Keratinocyte (primary cell): Measurements from ENCODE around the gene CYTH2. TPM values are rescaled to one million over a fixed set of nuclear protein-coding genes. Genes with fewer than 3 reads are reported as not detected.

ENCODE experiments used
- DNase-seq: peaks from one replicate; pipeline ENCODE4 v3.0.0-alpha.2; 2011; ENCODE audit warnings: low read depth, missing footprints, low spot score
- FAIRE-seq: peaks from 2 replicates; lab custom pipeline; 2011; peaks lifted over from hg19 to GRCh38; lab: Jason Lieb, UNC
- H2AFZ ChIP-seq: 2 replicates; pipeline ENCODE4 v1.6.0; 2012; ENCODE audit warnings: low read length, control low read depth, inconsistent platforms; ENCODE audit not compliant: control insufficient read depth
- H3K27ac ChIP-seq: 2 replicates; pipeline ENCODE4 v1.5.1; 2011; ENCODE audit warnings: low read length; ENCODE audit not compliant: control insufficient read depth, insufficient read depth
- H3K27me3 ChIP-seq: 3 replicates; pipeline ENCODE4 v1.6.0; 2011; ENCODE audit warnings: low read length; ENCODE audit not compliant: control insufficient read depth, insufficient read depth; ENCODE audit errors: extremely low read depth
- H3K36me3 ChIP-seq, 2 experiments: 2 replicates in 1 of 2; 3 replicates in 1 of 2; pipeline ENCODE4 v1.5.1; 2011; ENCODE audit warnings: low read length in 2 of 2, mild to moderate bottlenecking in 1 of 2; ENCODE audit not compliant: control insufficient read depth in 2 of 2, insufficient read depth in 2 of 2; ENCODE audit errors: extremely low read depth in 1 of 2
- H3K4me1 ChIP-seq: 3 replicates; pipeline ENCODE4 v1.5.1; 2011; ENCODE audit warnings: low read length; ENCODE audit not compliant: control insufficient read depth, insufficient read depth; ENCODE audit errors: extremely low read depth
- H3K4me2 ChIP-seq: 3 replicates; pipeline ENCODE4 v1.6.0; 2011; ENCODE audit warnings: low read depth, low read length; ENCODE audit not compliant: control insufficient read depth, insufficient read depth; ENCODE audit errors: extremely low read depth
- H3K4me3 ChIP-seq, 3 experiments: fragments of 200-600 bp in 1 of 3; sonication (generic) in 1 of 3; 2 replicates in 2 of 3; 3 replicates in 1 of 3; pipeline ENCODE4 v1.5.1; 2011 to 2016; ENCODE audit warnings: low read length in 3 of 3, mild to moderate bottlenecking in 3 of 3, control low read depth in 2 of 3, inconsistent platforms in 1 of 3, low read depth in 1 of 3, mixed read lengths in 1 of 3, mixed run types in 1 of 3, moderate library complexity in 1 of 3; ENCODE audit not compliant: control insufficient read depth in 2 of 3, insufficient read depth in 2 of 3; ENCODE audit errors: extremely low read depth in 1 of 3
- H3K79me2 ChIP-seq: 2 replicates; pipeline ENCODE4 v1.6.0; 2012; ENCODE audit warnings: low read length; ENCODE audit not compliant: control insufficient read depth, insufficient read depth
- H3K9ac ChIP-seq: 3 replicates; pipeline ENCODE4 v1.6.0; 2011; ENCODE audit warnings: low read length; ENCODE audit not compliant: control insufficient read depth, insufficient read depth; ENCODE audit errors: extremely low read depth
- H3K9me1 ChIP-seq: 3 replicates; pipeline ENCODE4 v1.6.0; 2011; ENCODE audit warnings: low read length; ENCODE audit not compliant: control insufficient read depth, insufficient read depth; ENCODE audit errors: extremely low read depth
- H3K9me3 ChIP-seq: 2 replicates; pipeline ENCODE4 v1.5.1; 2012; ENCODE audit warnings: low read depth, low read length; ENCODE audit not compliant: control insufficient read depth
- H4K20me1 ChIP-seq: 3 replicates; pipeline ENCODE4 v1.6.0; 2011; ENCODE audit warnings: low read length; ENCODE audit not compliant: control insufficient read depth, insufficient read depth; ENCODE audit errors: extremely low read depth
- EZH2 ChIP-seq: IDR thresholded peaks from one replicate; pipeline ENCODE4 v1.6.1; 2012; ENCODE audit warnings: inconsistent platforms, mild to moderate bottlenecking, low read length, moderate library complexity
- dilution Hi-C: fragments of 300-500 bp; cut with MboI; formaldehyde crosslinking; loops from one replicate; pipeline ENCODE4 v1.7.0; 2020; ENCODE audit warnings: low sequenced_read_pairs; ENCODE audit not compliant: extremely low pct_ligation_motif_present
- polyA plus RNA-seq, 5 experiments: library from polyadenylated mRNA; depleted of rRNA in 3 of 5; stranded (reverse) in 3 of 5; stranded (forward) in 1 of 5; unstranded in 1 of 5; fragments of >200 nt; gene quantifications; 1 replicate in 1 of 5; 2 replicates in 3 of 5; 3 replicates in 1 of 5; pipeline versions ENCODE4 v1.2.1 to v1.2.3, GENCODE V29; 2011 to 2012; ENCODE audit warnings: missing spikeins in 2 of 5, low read depth in 1 of 5, low replicate concordance in 1 of 5
- TF ChIP-seq, protein P1 (sequence below), 3 experiments: IDR thresholded peaks in 1 of 3; conservative IDR thresholded peaks in 1 of 3; optimal IDR thresholded peaks in 1 of 3; 2 replicates in 2 of 3; 3 replicates in 1 of 3; pipeline versions ENCODE3 to v1.5.1; 2011; ENCODE audit warnings: low read length in 3 of 3, mild to moderate bottlenecking in 3 of 3, moderate library complexity in 2 of 3, control low read depth in 1 of 3, inconsistent platforms in 1 of 3; ENCODE audit not compliant: insufficient read depth in 2 of 3; ENCODE audit errors: extremely low read depth in 1 of 3

CYTH2 gene
- polyA plus RNA-seq, 1 donor (not counting 4 experiments of a cell fraction or from before 2014, with no cell fraction given): 27.0 TPM

DNA sequence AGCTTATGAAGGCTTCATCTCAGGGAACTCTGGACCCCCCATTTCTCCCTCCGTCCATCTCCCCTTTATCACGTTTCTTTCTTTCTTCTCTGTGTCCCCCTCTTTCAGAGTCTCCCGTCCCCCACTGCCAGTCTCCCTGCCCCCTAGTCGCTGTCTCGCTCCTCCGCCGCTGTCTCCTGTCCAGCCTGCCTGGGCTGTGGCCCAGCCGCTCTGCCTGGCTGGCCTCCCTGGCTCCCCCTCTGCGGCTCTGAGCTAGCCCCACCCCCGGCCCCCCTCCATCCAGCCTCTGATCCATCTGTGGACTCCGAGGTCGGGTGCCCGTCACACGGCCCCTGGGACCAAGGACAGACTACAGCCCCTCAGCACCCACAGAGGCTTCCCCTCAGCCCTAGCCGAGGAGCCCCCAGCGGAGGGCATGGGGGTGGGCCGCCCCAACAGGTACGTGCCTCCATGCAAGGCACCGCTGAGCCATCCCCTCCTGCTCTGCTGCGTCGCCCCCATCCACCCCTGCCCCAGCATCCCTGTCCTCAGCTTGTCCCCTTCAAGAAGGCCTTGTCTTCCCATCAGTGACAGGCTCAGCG is 14.9 kb upstream of the CYTH2 start:
- dilution Hi-C loops: no loop called here
- FAIRE-seq: no peak

DNA sequence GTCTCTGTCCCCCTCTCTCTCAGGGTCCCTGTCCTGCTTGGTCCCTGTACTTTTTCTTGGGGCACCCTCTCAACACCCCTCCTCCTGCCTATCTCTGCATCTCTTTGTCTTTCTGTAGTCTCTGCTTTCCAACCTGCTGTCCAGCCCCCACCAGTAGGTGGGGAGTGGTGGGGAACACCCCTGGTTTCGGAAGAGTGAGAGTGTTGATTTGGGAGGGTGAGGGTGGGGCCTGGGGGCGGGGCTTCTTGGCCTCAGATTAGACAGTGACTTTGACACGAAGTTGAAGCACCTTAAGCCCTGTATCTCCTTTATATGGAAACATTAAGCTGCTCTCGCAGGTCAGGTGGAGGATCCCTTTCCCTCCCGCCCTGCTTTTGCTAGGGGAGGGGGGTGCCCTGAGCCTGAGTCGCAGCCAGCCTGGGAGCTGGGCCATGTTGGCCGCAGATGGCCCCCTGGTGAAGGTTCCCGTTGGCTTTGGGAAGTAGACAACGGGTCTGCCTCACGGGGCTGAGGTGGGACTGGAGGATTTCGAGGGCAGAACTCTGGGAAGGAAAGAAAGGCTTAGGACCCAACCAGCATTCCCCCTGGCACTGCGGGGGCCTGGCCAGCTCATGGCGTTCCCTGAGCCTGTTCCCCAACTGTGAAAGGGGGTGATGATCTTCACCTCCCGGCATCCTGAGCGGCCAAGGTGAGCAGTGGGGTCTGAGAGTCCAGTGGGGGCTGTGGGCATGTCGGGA is 13.8 kb upstream of the CYTH2 start, which contains the start of gene KCNJ14:
Gene KCNJ14 (plus strand): TSS at position 404 of the 737 bp plus-strand sequence. CDS start 6,151 bp downstream, outside the sequence.
- FAIRE-seq (no peak), DNase-seq (no peak)
- peaks cover 38 to 42% of the 10 kb centered on the region in 2 experiments for H3K36me3 ChIP-seq
- dilution Hi-C loops: no loop called here
- H3K4me1 ChIP-seq: no peaks in the 10 kb centered on the region
- no peaks in the 10 kb centered on the region for H3K9me1 ChIP-seq
- no peak within 1 kb of the TSS for H3K4me3 ChIP-seq
- peaks cover 23% of the 10 kb centered on the region for H3K79me2 ChIP-seq
- H3K9me3 ChIP-seq: no peaks in the 10 kb centered on the region
- TF ChIP-seq, protein P1, sequence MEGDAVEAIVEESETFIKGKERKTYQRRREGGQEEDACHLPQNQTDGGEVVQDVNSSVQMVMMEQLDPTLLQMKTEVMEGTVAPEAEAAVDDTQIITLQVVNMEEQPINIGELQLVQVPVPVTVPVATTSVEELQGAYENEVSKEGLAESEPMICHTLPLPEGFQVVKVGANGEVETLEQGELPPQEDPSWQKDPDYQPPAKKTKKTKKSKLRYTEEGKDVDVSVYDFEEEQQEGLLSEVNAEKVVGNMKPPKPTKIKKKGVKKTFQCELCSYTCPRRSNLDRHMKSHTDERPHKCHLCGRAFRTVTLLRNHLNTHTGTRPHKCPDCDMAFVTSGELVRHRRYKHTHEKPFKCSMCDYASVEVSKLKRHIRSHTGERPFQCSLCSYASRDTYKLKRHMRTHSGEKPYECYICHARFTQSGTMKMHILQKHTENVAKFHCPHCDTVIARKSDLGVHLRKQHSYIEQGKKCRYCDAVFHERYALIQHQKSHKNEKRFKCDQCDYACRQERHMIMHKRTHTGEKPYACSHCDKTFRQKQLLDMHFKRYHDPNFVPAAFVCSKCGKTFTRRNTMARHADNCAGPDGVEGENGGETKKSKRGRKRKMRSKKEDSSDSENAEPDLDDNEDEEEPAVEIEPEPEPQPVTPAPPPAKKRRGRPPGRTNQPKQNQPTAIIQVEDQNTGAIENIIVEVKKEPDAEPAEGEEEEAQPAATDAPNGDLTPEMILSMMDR (optimal IDR thresholded peaks at IDR 0.05 in 1 of 3, IDR thresholded peaks at IDR 0.05 in 1 of 3, conservative IDR thresholded peaks at IDR 0.05 in 1 of 3; ENCODE audit: extremely low read depth in 1 of 3, insufficient read depth in 2 of 3, low read length in 3 of 3): no peak
- no peak for TF ChIP-seq EZH2
- peaks cover 3% of the 10 kb centered on the region for H4K20me1 ChIP-seq
- no peak within 1 kb of the TSS for H2AFZ ChIP-seq
- H3K9ac ChIP-seq: no peak within 1 kb of the TSS
- H3K27me3 ChIP-seq: no peaks in the 10 kb centered on the region
- H3K4me2 ChIP-seq: no peak within 1 kb of the TSS
- H3K27ac ChIP-seq: no peak within 1 kb of the TSS

More for the DNA sequence above, 14.9 kb upstream of the CYTH2 start:
- Histone ChIP-seq H3K9me3 (no peaks in the 10 kb centered on the region), H3K27me3 (no peaks in the 10 kb centered on the region), H3K36me3 (peaks cover 41 to 50% of the 10 kb centered on the region in 2 experiments), H3K9ac (no peak overlapping the region), H3K9me1 (no peaks in the 10 kb centered on the region), H3K79me2 (peaks cover 23% of the 10 kb centered on the region), H4K20me1 (peaks cover 3% of the 10 kb centered on the region), H2AFZ (no peak overlapping the region), H3K4me3 (no peak overlapping the region), H3K27ac (no peak overlapping the region), H3K4me1 (no peaks in the 10 kb centered on the region), H3K4me2 (no peak overlapping the region)
- DNase-seq: no peak
- TF ChIP-seq, protein P1 (optimal IDR thresholded peaks at IDR 0.05 in 1 of 3, IDR thresholded peaks at IDR 0.05 in 1 of 3, conservative IDR thresholded peaks at IDR 0.05 in 1 of 3; ENCODE audit: extremely low read depth in 1 of 3, insufficient read depth in 2 of 3, low read length in 3 of 3): no peak
- no peak for TF ChIP-seq EZH2
